GM12878 (cell line): ENCODE measurements around the gene MYBPC2. TPM values are rescaled to one million over a fixed set of nuclear protein-coding genes. Genes with fewer than 3 reads are reported as not detected.

Experiments used
- CREB1 ChIP-seq: IDR thresholded peaks from 2 replicates; pipeline ENCODE4 v1.6.1; 2012; ENCODE audit warnings: low read depth, mild to moderate bottlenecking, inconsistent platforms
- EED ChIP-seq: sonication (generic); IDR thresholded peaks from 2 replicates; pipeline ENCODE4 v1.6.1; 2016; ENCODE audit warnings: antibody characterized with exemption, low read depth
- FOXK2 ChIP-seq: fragments of 450-650 bp; IDR thresholded peaks from 2 replicates; pipeline ENCODE4 v1.6.1; 2017; ENCODE audit warnings: mild to moderate bottlenecking, moderate library complexity
- HDAC6 ChIP-seq: fragments of 200-600 bp; sonication (generic); IDR thresholded peaks from one replicate; pipeline ENCODE4 v1.8.0; 2017; ENCODE audit warnings: antibody characterized with exemption; ENCODE audit not compliant: unreplicated experiment
- POLR2A ChIP-seq: IDR thresholded peaks from 2 replicates; pipeline ENCODE4 v1.6.1; 2011; ENCODE audit warnings: low read depth, mild to moderate bottlenecking, low read length
- RCOR1 ChIP-seq: conservative IDR thresholded peaks from 2 replicates; pipeline ENCODE4 v1.6.1; 2012; ENCODE audit warnings: low read depth, low read length, improper control_type of control experiment
- polyA plus RNA-seq, 11 experiments: library from polyadenylated mRNA; depleted of rRNA in 4 of 11; unstranded in 6 of 11; stranded (reverse) in 5 of 11; fragments of >200 nt; fragmentation: Nextera tagmentation in 4 of 11; fragmentation: Illumina TruSeq in 1 of 11; extraction: Ambion mirVana in 4 of 11; extraction: Trizol in 1 of 11; gene quantifications; 1 replicate in 1 of 11; 2 replicates in 10 of 11; pipeline versions ENCODE4 v1.2.1 to v1.2.3, GENCODE V29; 2011 to 2016; ENCODE audit warnings: inconsistent platforms in 2 of 11, missing spikeins in 2 of 11, low read depth in 1 of 11
- total RNA-seq, 4 experiments: library from RNA; depleted of rRNA in 3 of 4; stranded (reverse); fragments of >200 nt in 3 of 4; fragmentation: Illumina TruSeq in 1 of 4; extraction: Trizol in 1 of 4; gene quantifications; 2 replicates each; pipeline versions ENCODE4 v1.2.1 to v1.2.3, GENCODE V29; 2013 to 2021
- TF ChIP-seq, protein P1 (sequence below): fragments of 450-650 bp; formaldehyde crosslinking; IDR thresholded peaks from 2 replicates; pipeline ENCODE4 v1.5.0; 2022; ENCODE audit warnings: mild to moderate bottlenecking, missing genetic modification characterization
- TF ChIP-seq, protein P2 (sequence below): IDR thresholded peaks from 2 replicates; pipeline ENCODE4 v1.6.1; 2012; ENCODE audit warnings: low read depth, low read length, improper control_type of control experiment
- TF ChIP-seq, protein P3 (sequence below): IDR thresholded peaks from 2 replicates; pipeline ENCODE4 v1.6.1; 2011; ENCODE audit warnings: low read depth, low read length, improper control_type of control experiment, borderline replicate concordance
- TF ChIP-seq, protein P4 (sequence below): IDR thresholded peaks from 2 replicates; pipeline ENCODE4 v1.6.1; 2011; ENCODE audit warnings: low read depth, mild to moderate bottlenecking, low read length, moderate library complexity, borderline replicate concordance; ENCODE audit errors: extremely low read depth
- TF ChIP-seq, protein P5 (sequence below): fragments of 450-650 bp; IDR thresholded peaks from 2 replicates; pipeline ENCODE4 v1.6.1; 2017; ENCODE audit warnings: mild to moderate bottlenecking, low read depth, inconsistent platforms; ENCODE audit not compliant: poor library complexity, severe bottlenecking

Gene MYBPC2
- total and polyA plus RNA-seq, 10 of the 15 experiments (the other 5 are each of a cell fraction or from before 2014, with no cell fraction given) = 0.09 to 2.6 (median 0.61) TPM

DNA sequence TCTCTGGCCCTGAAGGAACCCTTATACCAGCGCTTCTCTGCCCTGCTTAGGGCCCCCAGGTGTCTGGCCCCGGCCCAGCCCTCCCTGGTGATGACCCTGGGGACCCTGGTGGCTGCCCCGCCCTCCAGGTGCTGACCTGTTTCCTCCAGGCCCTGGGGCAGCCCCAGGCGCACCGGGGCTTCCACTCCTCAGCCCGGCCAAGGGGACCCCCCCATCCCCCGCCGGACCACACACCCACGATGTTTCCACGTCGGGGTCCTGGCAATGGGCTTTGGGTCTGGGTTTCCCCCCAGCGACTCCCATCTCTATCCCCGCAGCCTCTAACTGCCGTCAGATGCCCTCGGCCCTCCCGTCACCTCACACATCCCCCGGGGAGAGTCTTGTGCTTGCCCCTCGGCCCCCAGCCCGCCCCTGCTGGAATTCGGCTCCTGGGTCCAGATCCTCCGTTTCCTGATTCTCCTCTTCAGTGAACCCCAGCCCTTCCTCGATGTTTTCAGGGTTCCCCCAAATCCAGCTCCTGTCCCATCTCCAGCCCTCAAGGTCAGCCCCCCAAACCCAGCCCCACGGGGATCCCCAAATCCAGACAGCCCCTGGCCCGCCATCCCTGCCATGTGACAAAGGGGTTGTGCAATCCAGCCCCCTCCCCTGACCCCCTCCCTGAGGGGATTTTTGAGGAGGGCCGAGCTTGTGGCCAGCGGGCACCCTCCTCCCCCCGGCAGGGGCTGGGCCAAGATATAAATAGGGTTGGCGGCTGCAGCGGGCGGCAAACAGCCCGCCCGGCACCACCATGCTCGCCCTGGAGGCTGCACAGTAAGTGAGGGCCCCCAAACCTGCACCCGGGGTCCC is 14.3 kb upstream of the MYBPC2 start, which contains the start of gene SPIB (continued):
- TF ChIP-seq, protein P1, sequence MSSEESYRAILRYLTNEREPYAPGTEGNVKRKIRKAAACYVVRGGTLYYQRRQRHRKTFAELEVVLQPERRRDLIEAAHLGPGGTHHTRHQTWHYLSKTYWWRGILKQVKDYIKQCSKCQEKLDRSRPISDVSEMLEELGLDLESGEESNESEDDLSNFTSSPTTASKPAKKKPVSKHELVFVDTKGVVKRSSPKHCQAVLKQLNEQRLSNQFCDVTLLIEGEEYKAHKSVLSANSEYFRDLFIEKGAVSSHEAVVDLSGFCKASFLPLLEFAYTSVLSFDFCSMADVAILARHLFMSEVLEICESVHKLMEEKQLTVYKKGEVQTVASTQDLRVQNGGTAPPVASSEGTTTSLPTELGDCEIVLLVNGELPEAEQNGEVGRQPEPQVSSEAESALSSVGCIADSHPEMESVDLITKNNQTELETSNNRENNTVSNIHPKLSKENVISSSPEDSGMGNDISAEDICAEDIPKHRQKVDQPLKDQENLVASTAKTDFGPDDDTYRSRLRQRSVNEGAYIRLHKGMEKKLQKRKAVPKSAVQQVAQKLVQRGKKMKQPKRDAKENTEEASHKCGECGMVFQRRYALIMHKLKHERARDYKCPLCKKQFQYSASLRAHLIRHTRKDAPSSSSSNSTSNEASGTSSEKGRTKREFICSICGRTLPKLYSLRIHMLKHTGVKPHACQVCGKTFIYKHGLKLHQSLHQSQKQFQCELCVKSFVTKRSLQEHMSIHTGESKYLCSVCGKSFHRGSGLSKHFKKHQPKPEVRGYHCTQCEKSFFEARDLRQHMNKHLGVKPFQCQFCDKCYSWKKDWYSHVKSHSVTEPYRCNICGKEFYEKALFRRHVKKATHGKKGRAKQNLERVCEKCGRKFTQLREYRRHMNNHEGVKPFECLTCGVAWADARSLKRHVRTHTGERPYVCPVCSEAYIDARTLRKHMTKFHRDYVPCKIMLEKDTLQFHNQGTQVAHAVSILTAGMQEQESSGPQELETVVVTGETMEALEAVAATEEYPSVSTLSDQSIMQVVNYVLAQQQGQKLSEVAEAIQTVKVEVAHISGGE (CRISPR knock-in tag) = no peak
- TF ChIP-seq RCOR1 (no peak), HDAC6 (no peak), CREB1 (0 out of 2 replicates have a peak, but pooled peaks have one; percentile 16), FOXK2 (no peak), POLR2A (peak; percentile 93), EED (0 out of 2 replicates have a peak, but pooled peaks have one; percentile 3)
- TF ChIP-seq, protein P2, sequence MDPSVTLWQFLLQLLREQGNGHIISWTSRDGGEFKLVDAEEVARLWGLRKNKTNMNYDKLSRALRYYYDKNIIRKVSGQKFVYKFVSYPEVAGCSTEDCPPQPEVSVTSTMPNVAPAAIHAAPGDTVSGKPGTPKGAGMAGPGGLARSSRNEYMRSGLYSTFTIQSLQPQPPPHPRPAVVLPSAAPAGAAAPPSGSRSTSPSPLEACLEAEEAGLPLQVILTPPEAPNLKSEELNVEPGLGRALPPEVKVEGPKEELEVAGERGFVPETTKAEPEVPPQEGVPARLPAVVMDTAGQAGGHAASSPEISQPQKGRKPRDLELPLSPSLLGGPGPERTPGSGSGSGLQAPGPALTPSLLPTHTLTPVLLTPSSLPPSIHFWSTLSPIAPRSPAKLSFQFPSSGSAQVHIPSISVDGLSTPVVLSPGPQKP = no peak
- TF ChIP-seq, protein P3, sequence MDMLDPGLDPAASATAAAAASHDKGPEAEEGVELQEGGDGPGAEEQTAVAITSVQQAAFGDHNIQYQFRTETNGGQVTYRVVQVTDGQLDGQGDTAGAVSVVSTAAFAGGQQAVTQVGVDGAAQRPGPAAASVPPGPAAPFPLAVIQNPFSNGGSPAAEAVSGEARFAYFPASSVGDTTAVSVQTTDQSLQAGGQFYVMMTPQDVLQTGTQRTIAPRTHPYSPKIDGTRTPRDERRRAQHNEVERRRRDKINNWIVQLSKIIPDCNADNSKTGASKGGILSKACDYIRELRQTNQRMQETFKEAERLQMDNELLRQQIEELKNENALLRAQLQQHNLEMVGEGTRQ = no peak
- TF ChIP-seq, protein P4, sequence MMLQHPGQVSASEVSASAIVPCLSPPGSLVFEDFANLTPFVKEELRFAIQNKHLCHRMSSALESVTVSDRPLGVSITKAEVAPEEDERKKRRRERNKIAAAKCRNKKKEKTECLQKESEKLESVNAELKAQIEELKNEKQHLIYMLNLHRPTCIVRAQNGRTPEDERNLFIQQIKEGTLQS = no peak
- TF ChIP-seq, protein P5, sequence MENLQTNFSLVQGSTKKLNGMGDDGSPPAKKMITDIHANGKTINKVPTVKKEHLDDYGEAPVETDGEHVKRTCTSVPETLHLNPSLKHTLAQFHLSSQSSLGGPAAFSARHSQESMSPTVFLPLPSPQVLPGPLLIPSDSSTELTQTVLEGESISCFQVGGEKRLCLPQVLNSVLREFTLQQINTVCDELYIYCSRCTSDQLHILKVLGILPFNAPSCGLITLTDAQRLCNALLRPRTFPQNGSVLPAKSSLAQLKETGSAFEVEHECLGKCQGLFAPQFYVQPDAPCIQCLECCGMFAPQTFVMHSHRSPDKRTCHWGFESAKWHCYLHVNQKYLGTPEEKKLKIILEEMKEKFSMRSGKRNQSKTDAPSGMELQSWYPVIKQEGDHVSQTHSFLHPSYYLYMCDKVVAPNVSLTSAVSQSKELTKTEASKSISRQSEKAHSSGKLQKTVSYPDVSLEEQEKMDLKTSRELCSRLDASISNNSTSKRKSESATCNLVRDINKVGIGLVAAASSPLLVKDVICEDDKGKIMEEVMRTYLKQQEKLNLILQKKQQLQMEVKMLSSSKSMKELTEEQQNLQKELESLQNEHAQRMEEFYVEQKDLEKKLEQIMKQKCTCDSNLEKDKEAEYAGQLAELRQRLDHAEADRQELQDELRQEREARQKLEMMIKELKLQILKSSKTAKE = peak; percentile 16
